Upper lobe of right lung (tissue), 1 donor: ENCODE measurements around the gene ZEB1. TPM values are rescaled to one million over a fixed set of nuclear protein-coding genes. Genes with fewer than 3 reads are reported as not detected.
"Not testable (repeated sequence)": the region's sequence is repeated elsewhere in the genome, so short reads cannot be mapped to it uniquely, and the experiment has no call there.

Source experiments
- ATAC-seq: fragments of 200-7000 bp; cut with Tn5 transposase; one replicate; pipeline ENCODE4 v1.9.1; 2020; ENCODE audit warnings: mild to moderate bottlenecking, moderate library complexity
- DNase-seq: peaks from one replicate; pipeline ENCODE4 v3.0.0-alpha.2; 2020
- H3K27ac ChIP-seq: fragments of 200-600 bp; one replicate; pipeline ENCODE4 v1.8.0; 2022
- H3K27me3 ChIP-seq: fragments of 200-600 bp; one replicate; pipeline ENCODE4 v1.8.0; 2022; ENCODE audit warnings: mild to moderate bottlenecking
- H3K36me3 ChIP-seq: fragments of 200-600 bp; one replicate; pipeline ENCODE4 v1.8.0; 2022
- H3K4me1 ChIP-seq: fragments of 200-600 bp; one replicate; pipeline ENCODE4 v1.8.0; 2022
- H3K4me3 ChIP-seq: fragments of 200-600 bp; one replicate; pipeline ENCODE4 v1.8.0; 2022; ENCODE audit warnings: mild to moderate bottlenecking
- H3K9me3 ChIP-seq: fragments of 200-600 bp; one replicate; pipeline ENCODE4 v1.8.0; 2022
- intact Hi-C: fragments of 100-400 bp; cut with DNase I; formaldehyde crosslinking; loops from one replicate; pipeline ENCODE4 v1.11.0; 2022
- total RNA-seq: library from RNA; stranded (reverse); fragmentation: NEBNext Ultra II Directional; extraction: Animal tissue kit (Norgen Biotek cat#: 25700); gene quantifications from one replicate; pipeline ENCODE4 v1.2.1, GENCODE V29; 2021
- TF ChIP-seq, protein P1 (sequence below): fragments of 200-600 bp; IDR thresholded peaks from one replicate; pipeline ENCODE4 v1.8.0; 2022; ENCODE audit warnings: antibody characterized with exemption
- donor health status: DM: no; HTN: yes; CAD: no; lungs with severe emphysema.

ZEB1 gene
- total RNA-seq, 1 donor from 2014 or later = 55.2 TPM

DNA sequence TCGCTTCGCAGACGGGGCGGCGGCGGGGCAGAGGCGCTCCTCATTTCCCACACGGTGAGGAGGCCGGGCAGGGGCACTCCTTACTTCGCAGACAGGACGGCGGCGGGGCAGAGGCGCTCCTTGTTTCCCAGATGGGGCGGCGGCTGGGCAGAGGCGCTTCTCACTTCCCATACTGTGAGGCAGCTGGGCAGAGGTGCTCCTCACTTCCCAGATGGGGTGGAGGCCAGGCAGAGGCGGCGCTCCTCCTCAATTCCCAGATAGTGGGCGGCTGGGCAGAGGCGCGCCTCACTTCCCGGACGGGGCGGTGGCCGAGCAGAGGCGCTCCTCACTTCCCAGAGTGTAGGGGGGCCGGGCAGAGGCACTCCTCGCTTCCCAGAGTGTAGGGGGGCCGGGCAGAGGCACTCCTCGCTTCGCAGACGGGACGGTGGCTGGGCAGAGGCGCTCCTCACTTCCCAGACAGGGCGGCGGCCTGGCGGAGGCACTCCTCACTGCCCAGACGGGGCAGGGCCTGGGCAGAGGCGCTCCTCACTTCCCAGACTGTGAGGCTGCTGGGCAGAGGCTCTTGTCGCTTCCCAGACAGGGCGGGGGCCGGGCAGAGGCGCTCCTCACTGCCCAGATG, 43.1 kb downstream of the ZEB1 start:
- intact Hi-C loops = no loop called here
- Histone ChIP-seq H3K4me1 (peaks cover 17% of the 10 kb centered on the region), H3K36me3 (no peaks in the 10 kb centered on the region), H3K27me3 (no peaks in the 10 kb centered on the region), H3K27ac (no peak overlapping the region), H3K4me3 (no peak overlapping the region), H3K9me3 (no peaks in the 10 kb centered on the region)
- ATAC-seq = no peak
- DNase-seq = no peak
- TF ChIP-seq, protein P1, sequence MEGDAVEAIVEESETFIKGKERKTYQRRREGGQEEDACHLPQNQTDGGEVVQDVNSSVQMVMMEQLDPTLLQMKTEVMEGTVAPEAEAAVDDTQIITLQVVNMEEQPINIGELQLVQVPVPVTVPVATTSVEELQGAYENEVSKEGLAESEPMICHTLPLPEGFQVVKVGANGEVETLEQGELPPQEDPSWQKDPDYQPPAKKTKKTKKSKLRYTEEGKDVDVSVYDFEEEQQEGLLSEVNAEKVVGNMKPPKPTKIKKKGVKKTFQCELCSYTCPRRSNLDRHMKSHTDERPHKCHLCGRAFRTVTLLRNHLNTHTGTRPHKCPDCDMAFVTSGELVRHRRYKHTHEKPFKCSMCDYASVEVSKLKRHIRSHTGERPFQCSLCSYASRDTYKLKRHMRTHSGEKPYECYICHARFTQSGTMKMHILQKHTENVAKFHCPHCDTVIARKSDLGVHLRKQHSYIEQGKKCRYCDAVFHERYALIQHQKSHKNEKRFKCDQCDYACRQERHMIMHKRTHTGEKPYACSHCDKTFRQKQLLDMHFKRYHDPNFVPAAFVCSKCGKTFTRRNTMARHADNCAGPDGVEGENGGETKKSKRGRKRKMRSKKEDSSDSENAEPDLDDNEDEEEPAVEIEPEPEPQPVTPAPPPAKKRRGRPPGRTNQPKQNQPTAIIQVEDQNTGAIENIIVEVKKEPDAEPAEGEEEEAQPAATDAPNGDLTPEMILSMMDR = no peak

DNA sequence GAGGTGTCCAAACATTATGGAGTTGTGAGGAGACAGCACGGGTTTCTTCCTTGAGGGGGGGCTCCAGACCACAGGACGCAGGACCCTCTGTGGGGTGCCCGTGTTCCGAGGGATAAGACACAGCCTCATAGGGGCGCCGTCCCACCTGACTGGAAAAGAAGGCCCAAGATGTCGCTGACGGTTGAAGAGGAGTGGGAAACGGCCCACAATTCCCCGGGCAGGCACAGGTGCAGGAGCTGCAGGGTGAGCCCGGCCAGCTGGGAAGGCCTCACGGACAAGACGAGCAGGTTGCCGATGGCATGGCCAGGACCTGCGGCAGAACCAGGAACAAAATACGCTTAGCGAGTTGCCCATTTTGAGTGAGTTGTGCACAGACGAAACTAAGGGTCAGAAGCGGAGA, 44.7 kb downstream of the ZEB1 start:
- H3K4me3 ChIP-seq, ATAC-seq, H3K9me3 ChIP-seq, H3K36me3 ChIP-seq, intact Hi-C loops, H3K27ac ChIP-seq, DNase-seq, H3K27me3 ChIP-seq: not testable (repeated sequence)
- H3K4me1 ChIP-seq = peaks cover 17% of the 10 kb centered on the region

DNA sequence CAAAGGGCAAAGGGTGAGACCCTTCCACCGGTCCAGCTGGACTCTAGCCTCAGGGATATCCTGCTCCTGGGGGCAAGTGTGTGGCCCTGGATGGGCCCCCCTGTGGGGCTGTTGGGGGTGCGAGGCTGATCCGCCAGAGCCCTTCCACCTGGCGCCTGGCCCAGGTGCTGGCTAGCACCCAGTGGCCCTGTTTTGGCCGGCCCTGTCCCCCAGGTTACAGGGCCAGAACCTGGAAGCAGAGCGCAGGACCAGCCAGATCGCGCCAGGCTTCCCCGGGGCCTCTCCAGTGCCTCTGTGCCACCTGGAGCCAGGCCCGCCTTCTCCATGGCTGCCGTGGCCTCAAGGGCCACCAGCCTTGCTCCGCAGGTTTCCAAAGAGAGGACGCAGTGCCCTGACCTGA, 45.2 kb downstream of the ZEB1 start:
- H3K36me3 ChIP-seq, H3K27me3 ChIP-seq, H3K9me3 ChIP-seq, H3K27ac ChIP-seq, ATAC-seq, intact Hi-C loops, H3K4me3 ChIP-seq, DNase-seq: not testable (repeated sequence)
- H3K4me1 ChIP-seq = peaks cover 12% of the 10 kb centered on the region

DNA sequence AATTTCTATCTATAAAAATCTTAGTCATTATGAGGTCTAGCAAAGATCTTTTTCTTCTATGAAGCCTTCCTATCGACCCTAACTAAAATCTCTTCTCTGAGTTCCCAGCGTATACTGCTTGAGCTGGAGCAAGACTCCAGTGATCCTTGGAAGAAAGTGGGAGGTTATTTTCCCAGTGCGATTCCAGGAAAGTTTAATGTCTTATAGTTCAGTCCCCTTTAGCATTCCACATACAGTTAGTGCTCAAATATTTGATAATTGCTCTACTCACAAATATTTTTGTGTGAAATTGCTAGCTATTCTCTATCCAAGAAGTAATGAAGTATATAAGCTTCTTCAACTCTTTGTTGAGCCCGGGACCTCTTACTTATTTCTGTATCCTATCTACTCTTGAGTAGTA, 47.7 kb downstream of the ZEB1 start:
- intact Hi-C loops = no loop called here
- no peaks in the 10 kb centered on the region for H3K36me3 ChIP-seq
- DNase-seq = no peak
- H3K4me3 ChIP-seq = no peak overlapping the region
- TF ChIP-seq, protein P1 = no peak
- H3K27me3 ChIP-seq = no peaks in the 10 kb centered on the region
- no peak for ATAC-seq
- no peaks in the 10 kb centered on the region for H3K9me3 ChIP-seq
- H3K4me1 ChIP-seq = no peaks in the 10 kb centered on the region
- no peak overlapping the region for H3K27ac ChIP-seq

DNA sequence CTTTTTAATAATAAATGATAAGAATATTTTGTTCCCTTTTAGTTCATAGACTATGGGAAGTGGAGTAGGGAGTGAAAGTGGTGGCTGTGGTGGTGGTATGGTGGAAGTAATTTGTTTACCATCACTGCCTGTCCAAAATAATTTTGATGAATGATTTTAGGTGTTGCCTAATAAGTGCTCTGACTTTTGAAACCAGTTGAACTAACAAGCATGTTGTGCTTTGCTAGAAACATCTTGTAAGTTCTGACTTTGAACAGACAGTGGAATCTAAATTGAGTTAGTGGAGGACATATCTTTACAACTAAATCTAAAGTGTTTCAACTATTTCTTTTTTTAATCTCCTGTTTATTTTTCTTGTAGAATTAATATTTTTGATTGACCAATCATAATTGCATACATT, 49.7 kb downstream of the ZEB1 start:
- Histone ChIP-seq H3K36me3 (no peaks in the 10 kb centered on the region), H3K4me3 (no peak overlapping the region), H3K9me3 (no peaks in the 10 kb centered on the region), H3K27ac (no peak overlapping the region), H3K27me3 (no peaks in the 10 kb centered on the region), H3K4me1 (no peaks in the 10 kb centered on the region)
- TF ChIP-seq, protein P1 = no peak
- ATAC-seq (no peak), DNase-seq (no peak)
- intact Hi-C loops = no loop called here

DNA sequence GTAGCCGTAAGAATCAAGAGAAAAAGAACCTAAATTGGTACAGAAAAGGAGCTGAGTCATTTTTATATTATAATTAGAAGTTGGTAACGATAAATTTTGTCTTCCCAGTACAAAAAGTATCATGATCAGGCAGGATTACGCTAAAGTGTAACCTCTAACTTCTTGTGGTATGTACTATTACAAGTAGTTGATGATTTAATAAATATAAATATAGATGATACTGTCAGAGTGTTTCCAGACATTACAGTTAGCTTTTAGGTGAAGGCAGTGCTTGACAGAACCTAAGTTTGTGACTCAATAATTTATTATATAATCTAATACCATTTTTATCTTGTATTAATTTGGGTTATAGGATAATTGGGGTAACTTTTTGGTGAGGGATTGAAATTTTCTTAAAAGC, 53.4 kb downstream of the ZEB1 start:
- H3K27me3 ChIP-seq = no peaks in the 10 kb centered on the region
- TF ChIP-seq, protein P1 = no peak
- no peak overlapping the region for H3K4me3 ChIP-seq
- no peak for DNase-seq
- no peaks in the 10 kb centered on the region for H3K9me3 ChIP-seq
- intact Hi-C loops = no loop called here
- H3K36me3 ChIP-seq = no peaks in the 10 kb centered on the region
- H3K27ac ChIP-seq = no peak overlapping the region
- ATAC-seq = no peak
- H3K4me1 ChIP-seq = no peaks in the 10 kb centered on the region

DNA sequence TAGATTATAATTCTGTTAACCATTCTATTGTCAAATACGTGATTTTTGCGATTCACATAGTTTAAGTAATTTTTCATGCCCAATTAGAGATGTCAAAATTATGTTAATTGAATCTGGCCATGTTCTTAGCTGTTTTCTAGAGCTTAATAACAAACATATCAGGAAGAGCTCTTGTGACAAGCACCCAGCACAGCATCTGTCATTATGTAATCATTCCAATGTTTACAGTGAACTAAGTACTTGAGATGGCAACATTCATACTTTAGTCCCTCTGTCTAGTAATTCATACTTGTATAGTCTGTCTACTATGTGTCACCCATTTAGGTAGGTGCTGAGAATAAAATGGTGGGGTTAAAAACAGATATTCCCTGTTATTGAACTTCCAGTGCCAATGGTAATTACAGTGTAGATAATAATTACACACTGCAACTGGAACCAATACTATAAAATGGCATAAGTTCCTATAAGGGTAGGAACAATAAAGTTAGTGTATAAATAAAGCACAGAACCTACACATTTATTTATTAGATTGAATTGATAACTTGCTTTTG, 55.2 kb downstream of the ZEB1 start:
- no peak overlapping the region for H3K4me3 ChIP-seq
- TF ChIP-seq, protein P1 = no peak
- no peaks in the 10 kb centered on the region for H3K36me3 ChIP-seq
- DNase-seq (no peak), ATAC-seq (no peak)
- H3K4me1 ChIP-seq = no peaks in the 10 kb centered on the region
- no peaks in the 10 kb centered on the region for H3K9me3 ChIP-seq
- intact Hi-C loops = no loop called here
- H3K27ac ChIP-seq = no peak overlapping the region
- H3K27me3 ChIP-seq = no peaks in the 10 kb centered on the region
